Panc1 (cell line): Measurements from ENCODE around the gene PDE4A.

Experiments
- POLR2AphosphoS5 ChIP-seq: IDR thresholded peaks from 2 replicates; pipeline ENCODE4 v1.6.1; 2012; ENCODE audit warnings: mild to moderate bottlenecking, low read depth, low read length, moderate library complexity
- SIN3A ChIP-seq: IDR thresholded peaks from 2 replicates; pipeline ENCODE4 v1.6.1; 2012; ENCODE audit warnings: low read depth, mild to moderate bottlenecking, low read length, moderate library complexity, borderline replicate concordance; ENCODE audit not compliant: insufficient read depth
- TCF7L2 ChIP-seq: IDR thresholded peaks from 2 replicates; pipeline ENCODE4 v1.6.1; 2011; ENCODE audit warnings: mild to moderate bottlenecking, low read depth, low read length, inconsistent platforms
- TF ChIP-seq, protein P1 (sequence below): fragments of 450-650 bp; IDR thresholded peaks from 2 replicates; pipeline ENCODE4 v1.5.1; 2017; ENCODE audit warnings: mild to moderate bottlenecking
- TF ChIP-seq, protein P2 (sequence below), 2 experiments: IDR thresholded peaks; 2 replicates each; pipeline ENCODE4 v1.6.1; 2011 to 2012; ENCODE audit warnings: low read depth in 2 of 2, control low read depth in 1 of 2, low read length in 1 of 2, mild to moderate bottlenecking in 1 of 2, moderate library complexity in 1 of 2; ENCODE audit not compliant: insufficient read depth in 1 of 2

DNA sequence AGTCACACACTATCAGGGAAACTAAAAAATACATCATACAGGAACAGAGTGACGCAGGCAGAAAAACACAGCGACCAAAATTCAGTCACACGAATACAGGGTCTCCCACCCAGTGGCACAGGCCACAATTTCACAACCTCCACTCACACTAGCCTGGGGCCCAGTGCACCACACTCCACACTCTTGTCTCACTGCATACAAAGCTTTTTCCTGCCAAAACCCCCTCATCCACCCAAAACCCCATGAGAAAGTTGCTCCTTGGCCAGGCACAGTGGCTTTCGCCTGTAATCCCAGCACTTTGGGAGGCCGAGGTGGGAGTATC lies 95.7 kb downstream of the PDE4A start:
- TF ChIP-seq, protein P1, sequence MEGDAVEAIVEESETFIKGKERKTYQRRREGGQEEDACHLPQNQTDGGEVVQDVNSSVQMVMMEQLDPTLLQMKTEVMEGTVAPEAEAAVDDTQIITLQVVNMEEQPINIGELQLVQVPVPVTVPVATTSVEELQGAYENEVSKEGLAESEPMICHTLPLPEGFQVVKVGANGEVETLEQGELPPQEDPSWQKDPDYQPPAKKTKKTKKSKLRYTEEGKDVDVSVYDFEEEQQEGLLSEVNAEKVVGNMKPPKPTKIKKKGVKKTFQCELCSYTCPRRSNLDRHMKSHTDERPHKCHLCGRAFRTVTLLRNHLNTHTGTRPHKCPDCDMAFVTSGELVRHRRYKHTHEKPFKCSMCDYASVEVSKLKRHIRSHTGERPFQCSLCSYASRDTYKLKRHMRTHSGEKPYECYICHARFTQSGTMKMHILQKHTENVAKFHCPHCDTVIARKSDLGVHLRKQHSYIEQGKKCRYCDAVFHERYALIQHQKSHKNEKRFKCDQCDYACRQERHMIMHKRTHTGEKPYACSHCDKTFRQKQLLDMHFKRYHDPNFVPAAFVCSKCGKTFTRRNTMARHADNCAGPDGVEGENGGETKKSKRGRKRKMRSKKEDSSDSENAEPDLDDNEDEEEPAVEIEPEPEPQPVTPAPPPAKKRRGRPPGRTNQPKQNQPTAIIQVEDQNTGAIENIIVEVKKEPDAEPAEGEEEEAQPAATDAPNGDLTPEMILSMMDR, result no peak
- TF ChIP-seq TCF7L2 (no peak), POLR2AphosphoS5 (no peak), SIN3A (no peak)
- TF ChIP-seq, protein P2, sequence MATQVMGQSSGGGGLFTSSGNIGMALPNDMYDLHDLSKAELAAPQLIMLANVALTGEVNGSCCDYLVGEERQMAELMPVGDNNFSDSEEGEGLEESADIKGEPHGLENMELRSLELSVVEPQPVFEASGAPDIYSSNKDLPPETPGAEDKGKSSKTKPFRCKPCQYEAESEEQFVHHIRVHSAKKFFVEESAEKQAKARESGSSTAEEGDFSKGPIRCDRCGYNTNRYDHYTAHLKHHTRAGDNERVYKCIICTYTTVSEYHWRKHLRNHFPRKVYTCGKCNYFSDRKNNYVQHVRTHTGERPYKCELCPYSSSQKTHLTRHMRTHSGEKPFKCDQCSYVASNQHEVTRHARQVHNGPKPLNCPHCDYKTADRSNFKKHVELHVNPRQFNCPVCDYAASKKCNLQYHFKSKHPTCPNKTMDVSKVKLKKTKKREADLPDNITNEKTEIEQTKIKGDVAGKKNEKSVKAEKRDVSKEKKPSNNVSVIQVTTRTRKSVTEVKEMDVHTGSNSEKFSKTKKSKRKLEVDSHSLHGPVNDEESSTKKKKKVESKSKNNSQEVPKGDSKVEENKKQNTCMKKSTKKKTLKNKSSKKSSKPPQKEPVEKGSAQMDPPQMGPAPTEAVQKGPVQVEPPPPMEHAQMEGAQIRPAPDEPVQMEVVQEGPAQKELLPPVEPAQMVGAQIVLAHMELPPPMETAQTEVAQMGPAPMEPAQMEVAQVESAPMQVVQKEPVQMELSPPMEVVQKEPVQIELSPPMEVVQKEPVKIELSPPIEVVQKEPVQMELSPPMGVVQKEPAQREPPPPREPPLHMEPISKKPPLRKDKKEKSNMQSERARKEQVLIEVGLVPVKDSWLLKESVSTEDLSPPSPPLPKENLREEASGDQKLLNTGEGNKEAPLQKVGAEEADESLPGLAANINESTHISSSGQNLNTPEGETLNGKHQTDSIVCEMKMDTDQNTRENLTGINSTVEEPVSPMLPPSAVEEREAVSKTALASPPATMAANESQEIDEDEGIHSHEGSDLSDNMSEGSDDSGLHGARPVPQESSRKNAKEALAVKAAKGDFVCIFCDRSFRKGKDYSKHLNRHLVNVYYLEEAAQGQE (IDR thresholded peaks at IDR 0.05; ENCODE audit: insufficient read depth in 1 of 2, low read depth in 2 of 2, low read length in 1 of 2), result no peak
